GM12878 (cell line): ENCODE data around the gene SLC38A3. TPM values are rescaled to one million over a fixed set of nuclear protein-coding genes. Genes with fewer than 3 reads are reported as not detected.

Experiments used
- CTCF ChIP-seq, 3 experiments: IDR thresholded peaks in 2 of 3; conservative IDR thresholded peaks in 1 of 3; 2 replicates each; pipeline ENCODE4 v1.5.1; 2011; ENCODE audit warnings: low read depth in 3 of 3, low read length in 3 of 3, mild to moderate bottlenecking in 3 of 3, control low read depth in 2 of 3, moderate library complexity in 2 of 3, inconsistent platforms in 1 of 3, mixed read lengths in 1 of 3; ENCODE audit not compliant: control insufficient read depth in 2 of 3, insufficient read depth in 1 of 3; ENCODE audit errors: extremely low read depth in 1 of 3
- REST ChIP-seq: IDR thresholded peaks from 2 replicates; pipeline ENCODE4 v1.6.1; 2012; ENCODE audit warnings: mild to moderate bottlenecking, low read depth, low read length
- ZNF687 ChIP-seq: fragments of 450-650 bp; IDR thresholded peaks from 2 replicates; pipeline ENCODE4 v1.6.1; 2017; ENCODE audit warnings: mild to moderate bottlenecking, moderate library complexity
- polyA plus RNA-seq, 11 experiments: library from polyadenylated mRNA; depleted of rRNA in 4 of 11; unstranded in 6 of 11; stranded (reverse) in 5 of 11; fragments of >200 nt; fragmentation: Nextera tagmentation in 4 of 11; fragmentation: Illumina TruSeq in 1 of 11; extraction: Ambion mirVana in 4 of 11; extraction: Trizol in 1 of 11; gene quantifications; 1 replicate in 1 of 11; 2 replicates in 10 of 11; pipeline versions ENCODE4 v1.2.1 to v1.2.3, GENCODE V29; 2011 to 2016; ENCODE audit warnings: inconsistent platforms in 2 of 11, missing spikeins in 2 of 11, low read depth in 1 of 11
- total RNA-seq, 4 experiments: library from RNA; depleted of rRNA in 3 of 4; stranded (reverse); fragments of >200 nt in 3 of 4; fragmentation: Illumina TruSeq in 1 of 4; extraction: Trizol in 1 of 4; gene quantifications; 2 replicates each; pipeline versions ENCODE4 v1.2.1 to v1.2.3, GENCODE V29; 2013 to 2021

Gene SLC38A3
- total and polyA plus RNA-seq, 10 of the 15 experiments (the other 5 are each of a cell fraction or from before 2014, with no cell fraction given): 0.14 TPM; not detected in 9

GRCh38 chr3:50196253-50196801, 8.7 kb upstream of the SLC38A3 start (continued):
- TF ChIP-seq ZNF687 (no peak), CTCF (IDR thresholded peaks at IDR 0.05 in 2 of 3, conservative IDR thresholded peaks at IDR 0.05 in 1 of 3; ENCODE audit: control insufficient read depth in 2 of 3, extremely low read depth in 1 of 3, insufficient read depth in 1 of 3, low read depth in 3 of 3, low read length in 3 of 3) (no peak), REST (no peak)
